B cell (primary cell): Measurements from ENCODE around the gene CHRD.

ENCODE experiments used
- EZH2 ChIP-seq: IDR thresholded peaks from 2 replicates; pipeline ENCODE4 v1.6.1; 2012; ENCODE audit warnings: borderline replicate concordance, low read depth, mild to moderate bottlenecking, moderate library complexity, low read length; ENCODE audit not compliant: insufficient read depth, poor library complexity, severe bottlenecking
- TF ChIP-seq, protein P1 (sequence below): fragments of 200-600 bp; IDR thresholded peaks from one replicate; pipeline ENCODE4 v1.8.0; 2022; ENCODE audit warnings: antibody characterized with exemption, mild to moderate bottlenecking

GRCh38 chr3:184381261-184382224, 1.7 kb downstream of the CHRD start:
- TF ChIP-seq, protein P1, sequence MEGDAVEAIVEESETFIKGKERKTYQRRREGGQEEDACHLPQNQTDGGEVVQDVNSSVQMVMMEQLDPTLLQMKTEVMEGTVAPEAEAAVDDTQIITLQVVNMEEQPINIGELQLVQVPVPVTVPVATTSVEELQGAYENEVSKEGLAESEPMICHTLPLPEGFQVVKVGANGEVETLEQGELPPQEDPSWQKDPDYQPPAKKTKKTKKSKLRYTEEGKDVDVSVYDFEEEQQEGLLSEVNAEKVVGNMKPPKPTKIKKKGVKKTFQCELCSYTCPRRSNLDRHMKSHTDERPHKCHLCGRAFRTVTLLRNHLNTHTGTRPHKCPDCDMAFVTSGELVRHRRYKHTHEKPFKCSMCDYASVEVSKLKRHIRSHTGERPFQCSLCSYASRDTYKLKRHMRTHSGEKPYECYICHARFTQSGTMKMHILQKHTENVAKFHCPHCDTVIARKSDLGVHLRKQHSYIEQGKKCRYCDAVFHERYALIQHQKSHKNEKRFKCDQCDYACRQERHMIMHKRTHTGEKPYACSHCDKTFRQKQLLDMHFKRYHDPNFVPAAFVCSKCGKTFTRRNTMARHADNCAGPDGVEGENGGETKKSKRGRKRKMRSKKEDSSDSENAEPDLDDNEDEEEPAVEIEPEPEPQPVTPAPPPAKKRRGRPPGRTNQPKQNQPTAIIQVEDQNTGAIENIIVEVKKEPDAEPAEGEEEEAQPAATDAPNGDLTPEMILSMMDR, result no peak
- peak; percentile 87 for TF ChIP-seq EZH2
